Common myeloid progenitor, CD34-positive (primary cell): Measurements from ENCODE around the gene ADSS1.

ENCODE experiments used
- CTCF ChIA-PET: fragments of 350-600 bp; sonication (Branson Sonifier 250); formaldehyde crosslinking; loops from one replicate; lab custom pipeline; 2021; ENCODE audit warnings: antibody characterized with exemption; lab: Charles Lee
- POLR2A ChIA-PET: fragments of 350-600 bp; sonication (Branson Sonifier 250); formaldehyde crosslinking; loops from one replicate; lab custom pipeline; 2021; ENCODE audit warnings: antibody characterized with exemption; lab: Charles Lee
- DNase-seq, 3 donors: peaks; one replicate each; pipeline versions ENCODE4 v3.0.0 to v3.0.0-alpha.2; 2013
- H3K27ac ChIP-seq, 2 experiments: 1 replicate in 1 of 2; 2 replicates in 1 of 2; pipeline ENCODE4 v1.7.0; 2013; ENCODE audit warnings: inconsistent platforms in 2 of 2, low read length in 2 of 2, mild to moderate bottlenecking in 2 of 2, low read depth in 1 of 2, moderate library complexity in 1 of 2; ENCODE audit not compliant: severe bottlenecking in 2 of 2, insufficient read depth in 1 of 2, poor library complexity in 1 of 2
- H3K27me3 ChIP-seq, 5 experiments: replicated peaks in 2 of 5; 1 replicate in 3 of 5; 2 replicates in 2 of 5; pipeline versions ENCODE4 v1.6.1 to v1.7.0; 2013; ENCODE audit warnings: low read length in 4 of 5, mild to moderate bottlenecking in 2 of 5, moderate library complexity in 2 of 5, inconsistent platforms in 1 of 5; ENCODE audit not compliant: insufficient read depth in 5 of 5, control insufficient read depth in 4 of 5
- H3K36me3 ChIP-seq, 4 experiments: 1 replicate in 2 of 4; 2 replicates in 2 of 4; pipeline versions ENCODE4 v1.6.1 to v1.7.0; 2013; ENCODE audit warnings: low read length in 3 of 4, control low read depth in 1 of 4, mild to moderate bottlenecking in 1 of 4; ENCODE audit not compliant: control insufficient read depth in 4 of 4, insufficient read depth in 4 of 4
- H3K4me1 ChIP-seq, 4 experiments: 1 replicate in 3 of 4; 2 replicates in 1 of 4; pipeline versions ENCODE4 v1.6.1 to v1.7.1; 2013; ENCODE audit warnings: low read length in 3 of 4, mild to moderate bottlenecking in 3 of 4, control low read depth in 1 of 4, inconsistent platforms in 1 of 4, moderate library complexity in 1 of 4; ENCODE audit not compliant: control insufficient read depth in 4 of 4, insufficient read depth in 4 of 4; ENCODE audit errors: control extremely low read depth in 1 of 4
- H3K4me3 ChIP-seq, 7 experiments: 1 replicate in 4 of 7; 2 replicates in 3 of 7; pipeline versions ENCODE4 v1.5.1 to v1.7.0; 2013; ENCODE audit warnings: mild to moderate bottlenecking in 7 of 7, low read length in 6 of 7, moderate library complexity in 6 of 7, inconsistent platforms in 2 of 7, low read depth in 2 of 7, control low read depth in 1 of 7; ENCODE audit not compliant: insufficient read depth in 4 of 7, control insufficient read depth in 1 of 7; ENCODE audit errors: extremely low read depth in 1 of 7
- H3K9me3 ChIP-seq, 5 experiments: 1 replicate in 4 of 5; 2 replicates in 1 of 5; pipeline versions ENCODE4 v1.6.1 to v1.7.1; 2013; ENCODE audit warnings: low read length in 4 of 5, mild to moderate bottlenecking in 2 of 5, inconsistent platforms in 1 of 5, low read depth in 1 of 5, moderate library complexity in 1 of 5; ENCODE audit not compliant: control insufficient read depth in 4 of 5, insufficient read depth in 2 of 5; ENCODE audit errors: control extremely low read depth in 1 of 5
- WGBS: methylation state at CpG from one replicate; pipeline ENCODE4 v1.1.5; 2013; ENCODE audit not compliant: insufficient coverage; 5-methylcytosine and 5-hydroxymethylcytosine counted together

ADSS1 gene

DNA sequence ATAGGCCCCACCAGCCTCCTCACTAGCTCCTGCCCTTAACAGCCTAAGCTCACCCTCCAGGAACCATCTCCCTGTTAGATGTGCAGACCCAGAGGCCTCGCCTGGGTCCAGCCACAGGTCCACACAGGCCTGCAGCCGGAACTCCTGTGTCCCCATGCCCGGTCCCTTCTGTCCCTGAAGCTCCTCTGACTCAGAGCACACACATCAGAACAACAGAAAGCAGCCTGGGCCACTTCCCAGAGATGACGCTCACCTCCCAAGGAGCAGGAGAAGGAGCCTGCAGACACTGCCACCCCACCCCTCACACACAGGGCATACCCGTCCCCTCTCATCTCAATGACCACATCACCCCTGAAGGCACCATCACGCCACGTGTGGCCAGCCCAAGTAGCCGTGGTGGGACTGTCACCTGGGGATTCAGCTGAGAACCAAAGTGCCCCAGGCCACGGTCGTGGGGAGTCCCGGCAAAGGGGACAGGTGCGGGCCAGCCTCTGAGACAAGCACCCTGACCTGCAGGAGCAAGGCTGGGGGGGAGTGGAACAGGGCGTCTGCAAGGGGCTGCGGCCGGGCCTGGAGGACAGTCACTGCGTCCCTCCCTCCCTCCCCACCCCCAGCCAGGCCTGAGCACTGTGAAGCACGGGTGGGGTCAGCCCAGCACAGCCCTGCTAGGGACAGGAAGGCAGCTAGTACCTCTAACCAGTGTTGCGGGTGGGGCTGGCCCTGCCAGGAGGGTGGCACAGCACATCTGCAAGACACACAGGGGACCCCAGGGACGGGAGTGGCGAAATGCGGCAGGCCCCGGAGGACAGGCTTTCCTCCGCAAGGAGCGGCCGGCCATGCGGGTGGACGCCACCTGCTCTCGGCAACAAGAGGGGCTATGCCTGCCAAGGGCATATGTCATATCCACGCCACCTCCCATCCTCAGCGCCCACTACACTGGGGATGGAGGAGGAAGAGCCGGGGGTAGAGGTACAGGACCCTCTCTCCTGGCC is 66.0 kb downstream of the ADSS1 start:
- Histone ChIP-seq H3K27ac (no peak overlapping the region), H3K9me3 (no peaks in the 10 kb centered on the region), H3K4me1 (peaks cover 0 to 62% (median 51%) of the 10 kb centered on the region in 4 experiments), H3K4me3 (no peak overlapping the region), H3K36me3 (peaks cover 3 to 68% (median 21%) of the 10 kb centered on the region in 4 experiments), H3K27me3 (no peaks in the 10 kb centered on the region)
- CTCF ChIA-PET, result interaction anchor here (0.7 to 2.0 kb wide), 2 partner anchors 21 kb away, joined by 3 to 9 read pairs; no protein-coding TSS in a partner anchor
- no peak for DNase-seq
- POLR2A ChIA-PET, result no interaction called here
- WGBS, result 97% methylated on average over 21 of the region's 31 CpGs

DNA sequence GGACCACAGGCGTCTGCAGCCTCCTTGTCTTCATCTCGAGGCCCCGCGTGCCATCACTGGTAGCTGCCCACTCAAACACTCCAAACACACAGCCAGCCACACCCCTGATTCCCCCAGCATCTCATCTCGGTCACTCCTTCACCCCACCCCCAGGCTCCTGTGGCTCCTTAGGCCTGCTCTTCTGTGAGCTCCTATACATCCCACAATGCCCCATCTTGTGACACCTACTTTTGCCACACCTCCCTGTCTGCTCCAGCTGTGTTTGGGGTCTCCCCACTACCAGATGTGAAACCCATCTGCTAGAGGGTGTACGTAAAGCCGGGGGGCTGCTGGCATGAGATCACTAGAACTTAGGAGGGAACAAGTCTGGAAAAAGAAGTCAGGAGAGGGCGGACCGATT is 67.4 kb downstream of the ADSS1 start:
- ChIA-PET POLR2A (no interaction called here), CTCF (interaction anchor here (1.1 to 2.0 kb wide), 3 partner anchors 11 to 34 kb away, joined by 3 to 9 read pairs (median 4); no protein-coding TSS in a partner anchor)
- no peak for DNase-seq

GRCh38 chr14:104792101-104792884 is 68.3 kb downstream of the ADSS1 start:
- Histone ChIP-seq H3K4me3 (no peak overlapping the region), H3K36me3 (peaks cover 3 to 53% (median 21%) of the 10 kb centered on the region in 4 experiments), H3K4me1 (peaks cover 0 to 57% (median 52%) of the 10 kb centered on the region in 4 experiments), H3K27ac (no peak overlapping the region), H3K27me3 (no peaks in the 10 kb centered on the region), H3K9me3 (no peaks in the 10 kb centered on the region)
- POLR2A ChIA-PET, result no interaction called here
- CTCF ChIA-PET, result interaction anchor here (1.1 to 2.0 kb wide), 3 partner anchors 12 to 33 kb away, joined by 3 to 9 read pairs (median 4); no protein-coding TSS in a partner anchor
- WGBS, result 90% methylated on average over 22 of the region's 25 CpGs
- no peak for DNase-seq

More for the DNA sequence above, 67.4 kb downstream of the ADSS1 start:
- no peaks in the 10 kb centered on the region for H3K9me3 ChIP-seq
- H3K27ac ChIP-seq, result no peak overlapping the region
- H3K27me3 ChIP-seq, result no peaks in the 10 kb centered on the region
- H3K4me1 ChIP-seq, result peaks cover 0 to 57% (median 52%) of the 10 kb centered on the region in 4 experiments
- 93% methylated on average over 5 of the region's 9 CpGs for WGBS
- peaks cover 3 to 61% (median 21%) of the 10 kb centered on the region in 4 experiments for H3K36me3 ChIP-seq
- no peak overlapping the region for H3K4me3 ChIP-seq

DNA sequence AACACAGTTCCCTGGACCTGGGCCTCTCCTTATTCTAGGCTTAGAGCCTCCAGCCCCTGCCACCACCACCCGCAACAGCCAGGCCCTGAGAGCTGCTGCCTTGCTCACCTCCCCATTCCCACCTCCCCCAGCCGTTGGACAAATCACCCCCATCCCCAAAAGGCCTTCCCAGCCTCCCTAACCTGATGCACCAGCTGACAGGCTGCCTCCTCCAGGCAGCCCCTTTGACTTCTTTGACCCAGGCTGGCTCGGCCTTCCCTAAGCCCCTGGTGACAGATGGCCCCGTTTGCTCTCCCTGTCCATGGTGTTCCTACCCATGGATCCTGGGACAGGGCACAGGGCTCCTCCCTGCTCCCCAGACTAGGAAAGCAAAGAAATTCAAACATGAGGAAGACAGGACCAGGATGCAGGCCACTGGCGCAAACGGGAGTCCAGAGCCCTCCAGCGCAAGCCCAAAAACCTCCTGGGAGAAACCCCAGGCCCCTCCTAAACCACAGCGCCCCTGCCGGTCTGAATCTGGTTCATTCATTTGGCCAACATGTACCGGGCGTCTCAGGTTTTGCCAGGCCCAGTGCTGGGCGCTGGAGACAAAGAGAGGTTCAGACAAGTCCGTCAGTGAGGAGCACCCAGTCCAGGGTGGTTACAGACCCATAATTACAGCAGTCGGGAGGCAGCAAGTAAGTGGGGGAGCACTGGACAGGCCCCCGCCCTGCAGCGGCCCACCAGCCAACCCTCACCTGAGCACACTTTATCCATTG is 69.1 kb downstream of the ADSS1 start:
- Histone ChIP-seq H3K27me3 (no peaks in the 10 kb centered on the region), H3K9me3 (no peaks in the 10 kb centered on the region), H3K4me3 (peak overlapping the region in 1 of 7 experiments; percentile 81), H3K27ac (no peak overlapping the region), H3K4me1 (peaks cover 0 to 56% (median 52%) of the 10 kb centered on the region in 4 experiments), H3K36me3 (peaks cover 3 to 49% (median 21%) of the 10 kb centered on the region in 4 experiments)
- POLR2A ChIA-PET, result no interaction called here
- DNase-seq, result no peak
- 97% methylated on average over 14 of the region's 16 CpGs for WGBS
- CTCF ChIA-PET, result interaction anchor here (1.5 to 1.8 kb wide), 2 partner anchors 21 to 26 kb away, joined by 3 to 4 read pairs; no protein-coding TSS in a partner anchor

DNA sequence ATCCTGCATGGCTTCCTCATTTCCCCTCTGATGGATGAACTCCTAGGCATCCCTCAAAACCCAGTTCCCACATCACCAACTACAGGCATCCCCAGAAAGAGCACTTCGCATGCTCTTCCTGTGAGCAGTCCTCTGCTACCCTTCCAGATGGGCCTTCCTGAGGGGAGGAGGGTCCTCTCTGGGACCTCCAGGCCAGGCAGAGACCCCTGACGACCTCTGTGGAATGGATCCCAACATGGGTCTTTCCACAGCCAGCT is 69.6 kb downstream of the ADSS1 start:
- DNase-seq, result no peak
- ChIA-PET POLR2A (no interaction called here), CTCF (interaction anchor here (1.4 to 1.8 kb wide), 3 partner anchors 14 to 27 kb away, joined by 3 to 4 read pairs (median 3); no protein-coding TSS in a partner anchor)
- Histone ChIP-seq H3K4me1 (peaks cover 0 to 56% (median 48%) of the 10 kb centered on the region in 4 experiments), H3K36me3 (peaks cover 3 to 44% (median 21%) of the 10 kb centered on the region in 4 experiments), H3K4me3 (peak overlapping the region in 3 of 7 experiments; percentile 74 to 81 (median 81)), H3K27ac (no peak overlapping the region), H3K27me3 (no peaks in the 10 kb centered on the region), H3K9me3 (no peaks in the 10 kb centered on the region)
- 96% methylated on average over 2 of the region's 2 CpGs for WGBS

GRCh38 chr14:104794099-104794498 is 70.1 kb downstream of the ADSS1 start:
- peak overlapping the region in 6 of 7 experiments; percentile 67 to 81 (median 74) for H3K4me3 ChIP-seq
- ChIA-PET POLR2A (no interaction called here), CTCF (interaction anchor here (1.0 to 1.8 kb wide), 5 partner anchors 14 to 32 kb away, joined by 3 to 6 read pairs (median 3); no protein-coding TSS in a partner anchor)

More at GRCh38 chr14:104794099-104794498, 70.1 kb downstream of the ADSS1 start:
- Histone ChIP-seq H3K9me3 (no peaks in the 10 kb centered on the region), H3K27me3 (no peaks in the 10 kb centered on the region), H3K4me1 (peaks cover 0 to 51% (median 46%) of the 10 kb centered on the region in 4 experiments), H3K36me3 (peaks cover 3 to 40% (median 21%) of the 10 kb centered on the region in 4 experiments), H3K27ac (no peak overlapping the region)
- peak in 1 of 3 donors; percentile 34 for DNase-seq
- 19% methylated on average over 14 of the region's 15 CpGs for WGBS
